Esophagus (tissue), 2 donors: ENCODE measurements around the gene NCAM2. TPM values are rescaled to one million over a fixed set of nuclear protein-coding genes. Genes with fewer than 3 reads are reported as not detected.
"Not testable (repeated sequence)": the region's sequence is repeated elsewhere in the genome, so short reads cannot be mapped to it uniquely, and the experiment has no call there.

Source experiments
- H3K27ac ChIP-seq, 2 donors: one replicate each; pipeline ENCODE4 v1.5.1; 2013; ENCODE audit warnings: low read depth in 2 of 2, mild to moderate bottlenecking in 2 of 2, inconsistent platforms in 1 of 2, low read length in 1 of 2, moderate library complexity in 1 of 2
- H3K27me3 ChIP-seq, 2 donors: one replicate each; pipeline ENCODE4 v1.6.1; 2013; ENCODE audit warnings: low read length in 2 of 2, control low read depth in 1 of 2, mild to moderate bottlenecking in 1 of 2; ENCODE audit not compliant: insufficient read depth in 2 of 2, control insufficient read depth in 1 of 2
- H3K36me3 ChIP-seq, 2 donors: one replicate each; pipeline ENCODE4 v1.6.1; 2013; ENCODE audit warnings: low read length in 1 of 2; ENCODE audit not compliant: control insufficient read depth in 2 of 2, insufficient read depth in 2 of 2
- H3K4me1 ChIP-seq, 2 donors: one replicate each; pipeline ENCODE4 v1.6.1; 2013; ENCODE audit warnings: low read length in 1 of 2; ENCODE audit not compliant: control insufficient read depth in 2 of 2, insufficient read depth in 2 of 2
- H3K4me3 ChIP-seq, 2 donors: one replicate each; pipeline ENCODE4 v1.5.1; 2013; ENCODE audit warnings: low read length in 2 of 2, mild to moderate bottlenecking in 2 of 2, low read depth in 1 of 2, moderate library complexity in 1 of 2
- H3K9me3 ChIP-seq, 2 donors: one replicate each; pipeline ENCODE4 v1.6.1; 2013; ENCODE audit warnings: mild to moderate bottlenecking in 2 of 2, low read depth in 1 of 2, low read length in 1 of 2, moderate library complexity in 1 of 2; ENCODE audit not compliant: control insufficient read depth in 2 of 2, insufficient read depth in 1 of 2
- WGBS, 2 donors: extraction: QIAGEN DNeasy Blood & Tissue Kit; methylation state at CpG; one replicate each; pipeline ENCODE4 v1.1.7; 2013; 5-methylcytosine and 5-hydroxymethylcytosine counted together
- polyA plus RNA-seq, 2 donors: library from polyadenylated mRNA; stranded (reverse); fragments of 200-250 nt; gene quantifications; one replicate each; pipeline ENCODE4 v1.2.3, GENCODE V29; 2013
- donor health status: healthy with polysubstance abuse.
- donor health status: Bipolar disorder and iron deficiency.

NCAM2 gene
- polyA plus RNA-seq, 2 donors: 0.04 to 0.08 TPM

DNA sequence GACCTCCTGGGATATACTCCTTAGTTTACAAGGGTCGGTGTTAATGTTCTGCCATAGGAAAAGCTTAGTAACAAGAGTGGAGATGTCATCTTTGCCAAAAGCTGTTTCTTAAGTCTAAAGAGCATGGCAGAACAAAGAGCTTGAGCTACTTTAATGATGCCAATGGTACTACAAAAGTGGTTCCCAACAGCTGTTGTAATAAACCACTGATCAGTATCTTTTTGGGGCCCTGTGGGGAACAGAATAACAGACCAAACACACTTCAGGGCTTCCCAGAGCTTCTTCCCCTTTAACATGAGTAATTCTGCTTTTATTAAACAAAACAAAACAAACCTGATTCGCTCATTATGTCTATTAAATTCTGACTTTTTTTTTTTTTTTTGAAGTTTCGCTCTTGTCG lies 116.3 kb downstream of the NCAM2 start:
- Histone ChIP-seq H3K4me3 (no peak overlapping the region), H3K27ac (no peak overlapping the region), H3K27me3 (no peaks in the 10 kb centered on the region), H3K9me3 (no peaks in the 10 kb centered on the region), H3K36me3 (no peaks in the 10 kb centered on the region), H3K4me1 (no peaks in the 10 kb centered on the region)
- WGBS, 2 donors: 82 to 84% methylated on average over 4 of the region's 4 CpGs

GRCh38 chr21:21119091-21119490 lies 120.9 kb downstream of the NCAM2 start:
- H3K9me3 ChIP-seq: no peaks in the 10 kb centered on the region
- H3K36me3 ChIP-seq: no peaks in the 10 kb centered on the region
- H3K4me3 ChIP-seq: no peak overlapping the region
- H3K27me3 ChIP-seq: no peaks in the 10 kb centered on the region
- WGBS, 2 donors: 85% methylated on average over 2 of the region's 2 CpGs
- H3K27ac ChIP-seq: no peak overlapping the region
- no peaks in the 10 kb centered on the region for H3K4me1 ChIP-seq

GRCh38 chr21:21122680-21123079 lies 124.5 kb downstream of the NCAM2 start:
- Histone ChIP-seq H3K36me3 (no peaks in the 10 kb centered on the region), H3K4me1 (no peaks in the 10 kb centered on the region), H3K4me3 (no peak overlapping the region), H3K27me3 (no peaks in the 10 kb centered on the region), H3K27ac (no peak overlapping the region), H3K9me3 (no peaks in the 10 kb centered on the region)
- WGBS, 2 donors: 76 to 81% methylated on average over 3 of the region's 3 CpGs

DNA sequence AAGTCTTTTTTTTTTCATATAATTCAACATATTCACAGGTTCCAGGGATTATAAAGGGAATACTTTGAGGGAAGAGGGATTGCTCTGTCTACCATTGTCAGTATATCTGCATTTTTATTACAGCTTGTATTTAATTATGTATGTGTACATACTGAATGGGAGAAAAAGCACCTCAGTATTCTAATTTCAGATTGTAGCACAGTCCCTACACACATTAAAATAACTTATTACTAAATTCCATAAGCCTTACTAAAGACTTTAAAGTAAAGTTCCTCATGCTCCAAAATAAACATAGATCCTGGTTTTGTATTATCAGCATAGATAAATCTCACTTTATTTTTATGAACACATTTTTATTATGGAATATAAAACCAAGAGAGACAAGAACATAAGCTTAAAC lies 134.2 kb downstream of the NCAM2 start:
- no peaks in the 10 kb centered on the region for H3K9me3 ChIP-seq
- H3K27ac ChIP-seq: no peak overlapping the region
- no peaks in the 10 kb centered on the region for H3K27me3 ChIP-seq
- H3K4me1 ChIP-seq: no peaks in the 10 kb centered on the region
- H3K4me3 ChIP-seq: no peak overlapping the region
- H3K36me3 ChIP-seq: no peaks in the 10 kb centered on the region

DNA sequence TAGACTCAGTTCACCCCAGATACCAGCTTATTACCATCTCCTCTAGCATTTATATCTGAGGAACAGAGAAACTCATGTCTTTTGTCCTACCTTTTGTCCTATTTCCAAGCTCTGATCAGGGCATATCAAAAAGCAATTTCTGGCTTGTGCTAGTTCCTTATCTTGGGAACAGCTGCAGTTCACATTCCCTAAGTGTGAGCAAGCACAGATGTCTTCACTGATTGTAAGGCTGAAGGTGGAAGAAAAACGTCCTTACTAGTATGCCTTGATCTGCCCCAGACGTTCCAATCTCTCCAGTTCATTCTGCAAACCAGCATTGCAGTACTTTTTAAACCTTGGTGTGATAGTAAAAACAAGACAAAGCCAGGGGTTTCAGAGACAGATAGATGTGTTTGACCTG lies 139.8 kb downstream of the NCAM2 start:
- Histone ChIP-seq H3K36me3 (no peaks in the 10 kb centered on the region), H3K27me3 (no peaks in the 10 kb centered on the region), H3K27ac (no peak overlapping the region), H3K4me1 (no peaks in the 10 kb centered on the region), H3K4me3 (no peak overlapping the region), H3K9me3 (no peaks in the 10 kb centered on the region)
- 10 to 14% methylated on average over 2 of the region's 2 CpGs for WGBS, 2 donors

- Histone ChIP-seq H3K36me3 (no peaks in the 10 kb centered on the region), H3K4me1 (no peaks in the 10 kb centered on the region), H3K27ac (no peak overlapping the region), H3K9me3 (peaks cover 2 to 3% of the 10 kb centered on the region in 2 donors), H3K27me3 (no peaks in the 10 kb centered on the region), H3K4me3 (no peak overlapping the region)
- 93 to 95% methylated on average over 25 of the region's 25 CpGs for WGBS, 2 donors
Measured at GRCh38 chr21:21146587-21147373, 148.6 kb downstream of the NCAM2 start.

GRCh38 chr21:21147374-21147745 lies 149.2 kb downstream of the NCAM2 start:
- H3K27ac ChIP-seq: no peak overlapping the region
- no peaks in the 10 kb centered on the region for H3K27me3 ChIP-seq
- H3K36me3 ChIP-seq: no peaks in the 10 kb centered on the region
- H3K9me3 ChIP-seq: peaks cover 2 to 3% of the 10 kb centered on the region in 2 donors
- no peak overlapping the region for H3K4me3 ChIP-seq
- no peaks in the 10 kb centered on the region for H3K4me1 ChIP-seq
- 82 to 89% methylated on average over 4 of the region's 4 CpGs for WGBS, 2 donors

DNA sequence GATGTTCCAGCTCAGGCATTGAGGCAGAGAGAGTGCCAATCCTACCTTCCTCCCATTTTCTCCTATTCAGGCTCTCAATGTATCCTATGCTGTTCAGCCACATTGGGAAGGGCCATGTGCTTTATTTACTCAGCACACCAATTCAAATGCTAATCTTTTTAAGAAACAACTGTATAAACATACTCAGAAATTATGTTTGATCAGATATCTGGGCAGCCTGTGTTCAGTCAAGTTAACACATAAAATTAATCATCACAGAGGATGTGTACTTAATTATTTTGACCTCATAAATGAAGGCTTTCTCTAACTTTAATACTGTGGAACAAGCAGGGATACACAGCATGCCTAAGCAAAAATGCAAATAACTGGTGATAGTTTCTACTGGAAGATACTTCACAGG lies 149.8 kb downstream of the NCAM2 start:
- Histone ChIP-seq H3K36me3 (no peaks in the 10 kb centered on the region), H3K27me3 (no peaks in the 10 kb centered on the region), H3K27ac (no peak overlapping the region), H3K4me3 (no peak overlapping the region), H3K9me3 (peaks cover 2 to 3% of the 10 kb centered on the region in 2 donors), H3K4me1 (no peaks in the 10 kb centered on the region)

DNA sequence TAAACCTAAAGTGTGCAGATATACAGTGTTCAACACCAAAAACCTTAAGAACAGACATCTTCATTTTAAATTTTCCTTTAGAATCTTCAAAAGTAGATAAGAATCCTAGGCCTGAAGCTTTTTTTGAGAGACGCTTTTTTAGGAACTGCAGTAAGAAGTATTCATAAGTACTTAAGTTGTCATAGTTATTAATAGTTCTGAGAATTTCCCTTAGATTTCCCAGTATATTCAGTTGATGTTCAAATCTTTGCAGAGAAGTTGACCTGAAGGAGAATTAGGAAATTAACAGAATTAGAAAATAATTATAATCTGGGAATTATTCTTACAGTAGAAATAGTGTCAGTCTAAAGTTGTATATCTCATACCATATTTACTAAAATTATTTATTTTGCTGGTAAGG lies 150.3 kb downstream of the NCAM2 start:
- H3K9me3 ChIP-seq: peaks cover 2 to 3% of the 10 kb centered on the region in 2 donors

GRCh38 chr21:21149445-21149844 lies 151.2 kb downstream of the NCAM2 start:
- not testable (repeated sequence) for H3K27ac ChIP-seq, H3K27me3 ChIP-seq, H3K36me3 ChIP-seq, H3K4me3 ChIP-seq, H3K4me1 ChIP-seq, H3K9me3 ChIP-seq
- WGBS, 2 donors: 62 to 63% methylated on average over 4 of the region's 4 CpGs

More for the DNA sequence above, 150.3 kb downstream of the NCAM2 start:
- 69 to 70% methylated on average over 1 of the region's 1 CpG for WGBS, 2 donors
- H3K27me3 ChIP-seq: no peaks in the 10 kb centered on the region
- H3K27ac ChIP-seq: no peak overlapping the region
- no peak overlapping the region for H3K4me3 ChIP-seq
- H3K36me3 ChIP-seq: no peaks in the 10 kb centered on the region
- H3K4me1 ChIP-seq: no peaks in the 10 kb centered on the region
